PFSK-1 (cell line): Measurements from ENCODE around the gene PAFAH2.

ENCODE experiments used
- FOXP2 ChIP-seq: optimal IDR thresholded peaks from 2 replicates; pipeline ENCODE3; 2011; ENCODE audit warnings: borderline replicate concordance, control low read depth, inconsistent platforms; ENCODE audit not compliant: insufficient read depth; ENCODE audit errors: extremely low read length, extremely low read depth
- POLR2AphosphoS5 ChIP-seq: IDR thresholded peaks from 2 replicates; pipeline ENCODE4 v1.6.1; 2012; ENCODE audit warnings: low read depth, mild to moderate bottlenecking, control low read depth, low read length, moderate library complexity
- SIN3A ChIP-seq: IDR thresholded peaks from 2 replicates; pipeline ENCODE4 v1.6.1; 2012; ENCODE audit warnings: mild to moderate bottlenecking, low read length, moderate library complexity, borderline replicate concordance; ENCODE audit not compliant: insufficient read depth
- TAF1 ChIP-seq: IDR thresholded peaks from 2 replicates; pipeline ENCODE4 v1.6.1; 2012; ENCODE audit warnings: low read length, control low read depth, borderline replicate concordance; ENCODE audit not compliant: insufficient read depth
- TF ChIP-seq, protein P1 (sequence below), 2 experiments: IDR thresholded peaks; 2 replicates each; pipeline versions ENCODE4 v1.6.1 to v1.8.0; 2011 to 2012; ENCODE audit warnings: low read depth in 2 of 2, low read length in 2 of 2, control low read depth in 1 of 2, inconsistent platforms in 1 of 2, mild to moderate bottlenecking in 1 of 2, moderate library complexity in 1 of 2; ENCODE audit not compliant: insufficient read depth in 1 of 2

The PAFAH2 gene

DNA sequence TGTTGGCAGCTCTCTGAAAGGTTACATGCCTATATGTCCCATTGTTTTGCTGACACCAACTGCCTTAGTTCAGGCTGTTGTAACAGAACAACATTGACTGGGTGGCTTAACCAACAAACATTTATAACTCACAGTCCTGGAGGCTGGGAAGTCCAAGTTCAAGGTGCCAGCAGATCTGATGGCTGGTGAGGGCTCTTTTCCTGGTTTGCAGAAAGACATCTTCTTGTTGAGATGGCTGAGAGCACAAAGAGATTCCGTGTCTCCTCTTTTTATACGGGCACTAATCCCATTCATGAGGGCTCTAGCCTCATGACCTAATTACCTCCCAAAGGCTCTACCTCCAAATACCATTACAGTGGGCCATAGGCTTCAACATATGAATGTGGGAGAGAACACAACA is 81.4 kb downstream of the PAFAH2 start:
- TF ChIP-seq, protein P1, sequence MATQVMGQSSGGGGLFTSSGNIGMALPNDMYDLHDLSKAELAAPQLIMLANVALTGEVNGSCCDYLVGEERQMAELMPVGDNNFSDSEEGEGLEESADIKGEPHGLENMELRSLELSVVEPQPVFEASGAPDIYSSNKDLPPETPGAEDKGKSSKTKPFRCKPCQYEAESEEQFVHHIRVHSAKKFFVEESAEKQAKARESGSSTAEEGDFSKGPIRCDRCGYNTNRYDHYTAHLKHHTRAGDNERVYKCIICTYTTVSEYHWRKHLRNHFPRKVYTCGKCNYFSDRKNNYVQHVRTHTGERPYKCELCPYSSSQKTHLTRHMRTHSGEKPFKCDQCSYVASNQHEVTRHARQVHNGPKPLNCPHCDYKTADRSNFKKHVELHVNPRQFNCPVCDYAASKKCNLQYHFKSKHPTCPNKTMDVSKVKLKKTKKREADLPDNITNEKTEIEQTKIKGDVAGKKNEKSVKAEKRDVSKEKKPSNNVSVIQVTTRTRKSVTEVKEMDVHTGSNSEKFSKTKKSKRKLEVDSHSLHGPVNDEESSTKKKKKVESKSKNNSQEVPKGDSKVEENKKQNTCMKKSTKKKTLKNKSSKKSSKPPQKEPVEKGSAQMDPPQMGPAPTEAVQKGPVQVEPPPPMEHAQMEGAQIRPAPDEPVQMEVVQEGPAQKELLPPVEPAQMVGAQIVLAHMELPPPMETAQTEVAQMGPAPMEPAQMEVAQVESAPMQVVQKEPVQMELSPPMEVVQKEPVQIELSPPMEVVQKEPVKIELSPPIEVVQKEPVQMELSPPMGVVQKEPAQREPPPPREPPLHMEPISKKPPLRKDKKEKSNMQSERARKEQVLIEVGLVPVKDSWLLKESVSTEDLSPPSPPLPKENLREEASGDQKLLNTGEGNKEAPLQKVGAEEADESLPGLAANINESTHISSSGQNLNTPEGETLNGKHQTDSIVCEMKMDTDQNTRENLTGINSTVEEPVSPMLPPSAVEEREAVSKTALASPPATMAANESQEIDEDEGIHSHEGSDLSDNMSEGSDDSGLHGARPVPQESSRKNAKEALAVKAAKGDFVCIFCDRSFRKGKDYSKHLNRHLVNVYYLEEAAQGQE (IDR thresholded peaks at IDR 0.05; ENCODE audit: insufficient read depth in 1 of 2, low read depth in 2 of 2, low read length in 2 of 2) = no peak
- TF ChIP-seq SIN3A = no peak
- TF ChIP-seq POLR2AphosphoS5 = no peak
- no peak for TF ChIP-seq FOXP2
- no peak for TF ChIP-seq TAF1

DNA sequence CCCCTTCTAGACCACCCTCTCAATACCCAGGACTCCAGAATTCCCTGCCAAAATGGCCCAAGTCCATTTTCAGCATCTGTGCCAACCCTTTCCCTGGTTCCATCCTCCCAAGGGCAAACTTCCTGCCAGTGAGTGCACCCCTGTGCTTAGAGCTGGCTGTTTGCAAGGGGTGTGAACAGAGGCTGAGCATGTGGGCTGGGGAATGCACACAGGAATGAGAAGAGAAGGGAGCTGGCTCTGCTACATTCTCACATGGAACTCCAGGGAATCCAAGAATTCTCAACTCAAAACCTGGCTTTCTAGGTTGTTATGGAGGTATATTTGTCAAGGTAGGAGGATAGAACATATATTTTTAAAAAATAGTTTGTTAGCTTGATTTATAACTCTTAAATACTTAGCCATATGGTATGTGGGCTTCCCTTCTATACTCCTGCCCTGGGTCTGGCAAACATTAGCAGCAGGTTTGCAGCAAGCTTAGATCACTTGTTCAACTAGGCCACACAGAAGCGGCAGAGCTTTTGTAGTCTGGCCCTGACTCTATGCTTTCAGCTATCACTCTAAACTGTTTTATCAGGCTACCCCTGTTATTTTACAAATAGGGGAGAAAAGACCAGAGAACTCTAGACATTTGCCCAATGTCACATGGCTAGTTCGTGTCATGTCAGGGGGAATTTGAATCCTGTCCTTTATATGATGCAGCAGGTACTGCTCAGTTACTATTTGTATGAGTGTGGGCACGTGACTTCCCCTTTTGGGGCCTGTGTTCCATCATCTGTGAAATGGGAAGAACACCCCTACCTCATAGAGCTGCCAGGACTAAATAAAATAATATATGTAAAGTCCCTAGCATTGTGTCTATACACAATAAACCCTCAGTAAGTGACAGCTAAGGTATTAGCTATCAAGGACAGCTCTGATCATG is 83.5 kb downstream of the PAFAH2 start:
- TF ChIP-seq, protein P1 (IDR thresholded peaks at IDR 0.05; ENCODE audit: insufficient read depth in 1 of 2, low read depth in 2 of 2, low read length in 2 of 2) = no peak
- TF ChIP-seq SIN3A (no peak), TAF1 (no peak), FOXP2 (no peak), POLR2AphosphoS5 (no peak)

DNA sequence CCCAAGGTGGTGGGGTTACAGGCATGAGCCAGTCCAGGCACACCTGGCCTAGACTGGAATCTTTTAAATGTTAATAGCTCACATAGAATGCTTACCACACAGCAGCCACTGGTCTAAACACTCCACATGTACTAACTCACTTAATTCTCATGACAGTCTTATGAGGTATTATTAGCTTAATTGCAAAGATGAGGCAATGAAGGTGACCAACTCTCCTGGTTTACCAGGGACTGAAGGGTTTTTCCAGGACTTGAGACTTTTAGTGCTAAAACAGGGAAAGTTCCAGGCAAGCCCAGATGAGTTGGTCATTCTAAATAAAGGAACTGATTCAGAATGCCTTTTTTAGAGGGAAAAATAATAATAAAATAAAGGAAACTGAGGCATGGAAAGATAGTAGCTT is 84.7 kb downstream of the PAFAH2 start:
- TF ChIP-seq FOXP2 (no peak), TAF1 (no peak), SIN3A (no peak), POLR2AphosphoS5 (no peak)
- TF ChIP-seq, protein P1 (IDR thresholded peaks at IDR 0.05; ENCODE audit: insufficient read depth in 1 of 2, low read depth in 2 of 2, low read length in 2 of 2) = no peak

DNA sequence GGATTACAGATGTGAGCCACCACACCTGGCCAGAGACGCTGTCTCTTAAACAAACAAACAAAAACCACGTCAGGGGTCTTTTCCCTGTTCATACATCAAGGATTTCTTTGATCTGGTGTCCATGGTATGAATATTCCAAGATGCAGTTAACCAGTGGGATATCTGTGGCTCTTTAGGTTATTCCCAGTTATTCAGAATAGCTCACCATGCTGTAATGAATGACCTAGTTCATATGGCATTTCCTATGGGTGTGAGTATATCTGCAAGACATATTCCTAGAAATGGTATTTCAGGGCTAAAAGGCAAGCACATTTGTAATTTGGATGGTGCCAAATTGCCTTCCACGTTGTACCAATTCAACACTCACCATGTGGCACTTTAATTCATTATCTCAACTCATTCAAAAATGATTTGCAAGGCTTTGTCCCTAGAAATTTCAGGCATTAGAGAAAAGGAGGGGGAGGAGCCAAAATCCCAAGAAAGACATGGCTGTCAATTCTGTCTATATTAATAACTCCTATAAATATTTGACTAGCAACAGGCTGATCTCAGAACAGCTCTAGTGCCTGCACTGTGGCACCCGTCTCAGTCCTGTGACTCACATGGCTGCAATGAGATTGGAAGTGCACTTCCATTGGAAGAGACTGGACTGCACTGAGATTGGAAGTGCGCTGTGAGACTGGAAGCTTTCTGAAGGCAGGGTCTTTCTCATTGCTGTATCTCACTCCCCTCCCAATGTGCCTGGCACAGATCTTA is 85.6 kb downstream of the PAFAH2 start:
- no peak for TF ChIP-seq TAF1

DNA sequence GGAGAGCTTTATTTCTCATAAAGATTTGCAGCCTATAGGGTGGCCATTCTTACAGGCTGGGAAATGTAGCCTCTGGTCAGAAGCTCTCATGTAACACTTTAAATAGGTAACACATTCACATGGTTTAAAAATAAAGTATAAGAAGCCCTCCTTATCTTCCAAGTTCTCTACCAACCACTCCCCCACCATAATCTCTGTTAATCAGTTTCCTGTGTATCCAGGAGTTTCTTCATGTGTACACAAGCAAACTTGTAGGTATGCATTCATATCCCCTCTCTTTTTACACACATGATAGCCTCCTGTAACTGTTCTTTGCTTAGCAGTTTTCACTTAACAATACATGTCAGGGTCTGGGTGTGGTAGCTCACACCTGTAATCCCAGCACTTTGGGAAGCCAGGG is 86.7 kb downstream of the PAFAH2 start:
- no peak for TF ChIP-seq FOXP2
- TF ChIP-seq TAF1 = no peak
- no peak for TF ChIP-seq SIN3A
- TF ChIP-seq, protein P1 (IDR thresholded peaks at IDR 0.05; ENCODE audit: insufficient read depth in 1 of 2, low read depth in 2 of 2, low read length in 2 of 2) = no peak
- no peak for TF ChIP-seq POLR2AphosphoS5
